Measurements from ENCODE around the gene HMGXB4.

- no peak for TF ChIP-seq CTCF (IDR thresholded peaks at IDR 0.05)
- TF ChIP-seq POLR2A (IDR thresholded peaks at IDR 0.05) = no peak
These were observed 26.9 kb upstream of the HMGXB4 start for GRCh38 chr22:35230417-35230816.
